NCI-H1092 (cell line): ENCODE results near the gene RAB11FIP5.
"Not testable (repeated sequence)": the region's sequence is repeated elsewhere in the genome, so short reads cannot be mapped to it uniquely, and the experiment has no call there.

ENCODE experiments used
- DNase-seq: peaks from one replicate; lab custom pipeline; 2025; lab: John Stamatoyannopoulos, UW

The RAB11FIP5 gene

GRCh38 chr2:73110168-73111072 is 2.3 kb downstream of the RAB11FIP5 start:
- DNase-seq: no peak

- DNase-seq: no peak
These were observed 3.1 kb downstream of the RAB11FIP5 start for GRCh38 chr2:73109431-73110167.

GRCh38 chr2:73107211-73107926 is 5.4 kb downstream of the RAB11FIP5 start:
- DNase-seq: no peak

GRCh38 chr2:73106791-73107190 is 6.0 kb downstream of the RAB11FIP5 start:
- DNase-seq: no peak

- no peak for DNase-seq
These were observed 7.2 kb downstream of the RAB11FIP5 start for GRCh38 chr2:73105511-73105971.

- no peak for DNase-seq
These were observed 7.8 kb downstream of the RAB11FIP5 start for GRCh38 chr2:73104933-73105332.

GRCh38 chr2:73103018-73103542 is 9.7 kb downstream of the RAB11FIP5 start:
- DNase-seq: peak; percentile 24

GRCh38 chr2:73101626-73102256 is 11.0 kb downstream of the RAB11FIP5 start:
- no peak for DNase-seq

GRCh38 chr2:73100956-73101355 is 11.8 kb downstream of the RAB11FIP5 start:
- no peak for DNase-seq

- DNase-seq: no peak
These were observed 13.3 kb downstream of the RAB11FIP5 start for GRCh38 chr2:73099486-73099885.

- no peak for DNase-seq
These were observed 16.8 kb downstream of the RAB11FIP5 start for GRCh38 chr2:73095910-73096309.

GRCh38 chr2:73093601-73094218 is 19.0 kb downstream of the RAB11FIP5 start:
- not testable (repeated sequence) for DNase-seq

GRCh38 chr2:73092146-73092783 is 20.5 kb downstream of the RAB11FIP5 start:
- DNase-seq: no peak

- no peak for DNase-seq
These were observed 21.1 kb downstream of the RAB11FIP5 start for GRCh38 chr2:73091696-73092095.

- DNase-seq: no peak
These were observed 21.6 kb downstream of the RAB11FIP5 start for GRCh38 chr2:73091164-73091563.

GRCh38 chr2:73089270-73090030 is 23.3 kb downstream of the RAB11FIP5 start:
- DNase-seq: no peak

GRCh38 chr2:73088703-73089102 is 24.0 kb downstream of the RAB11FIP5 start:
- DNase-seq: no peak

GRCh38 chr2:73088211-73088610 is 24.5 kb downstream of the RAB11FIP5 start:
- DNase-seq: no peak

- no peak for DNase-seq
These were observed 25.4 kb downstream of the RAB11FIP5 start for GRCh38 chr2:73087311-73087710.

GRCh38 chr2:73085691-73086090 is 27.1 kb downstream of the RAB11FIP5 start:
- peak; percentile 50 for DNase-seq
